ENCODE results near the gene BRD3.

Gene BRD3

DNA sequence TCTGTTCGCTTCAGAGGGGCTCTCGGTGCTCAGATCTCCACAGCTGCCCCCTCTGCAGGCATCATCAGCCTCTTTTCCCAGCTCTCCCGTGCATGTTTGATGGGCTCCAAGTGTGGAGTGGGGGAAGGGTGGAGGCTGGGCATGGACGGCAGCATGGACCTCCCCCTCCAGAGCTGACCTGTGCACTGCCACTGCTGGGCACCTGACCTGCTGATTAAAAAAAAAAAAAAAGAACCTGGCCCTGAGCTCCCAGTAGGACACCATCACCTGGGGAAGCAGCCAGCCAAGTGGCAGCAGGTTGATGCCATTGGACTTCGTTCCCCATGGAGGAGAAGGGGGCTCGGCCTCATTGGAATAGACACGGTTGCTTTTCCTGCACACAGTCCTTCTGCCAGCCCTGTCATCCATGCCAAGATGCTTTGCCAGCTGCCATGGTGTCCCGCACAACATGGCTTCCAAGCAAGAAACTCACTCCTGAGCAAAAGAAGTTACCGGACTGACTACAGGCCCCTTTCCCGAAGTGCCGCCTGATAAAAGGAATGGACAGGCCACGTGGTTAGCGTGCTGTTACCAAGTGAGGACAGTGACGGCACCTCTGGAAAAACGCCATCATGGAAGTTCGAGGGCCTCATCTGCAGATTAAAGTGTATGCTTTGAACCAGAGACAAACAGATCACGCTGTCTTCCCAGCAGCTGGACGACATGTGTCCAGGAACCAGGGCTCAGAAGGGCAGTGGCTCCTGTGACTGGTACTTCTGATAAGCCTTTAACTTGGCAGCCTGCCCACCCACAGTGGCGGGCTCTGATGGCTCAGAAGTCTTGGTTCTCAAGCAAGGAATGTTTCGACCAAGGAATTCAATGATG lies 57.3 kb downstream of the BRD3 start:
- DNase-seq: no peak

DNA sequence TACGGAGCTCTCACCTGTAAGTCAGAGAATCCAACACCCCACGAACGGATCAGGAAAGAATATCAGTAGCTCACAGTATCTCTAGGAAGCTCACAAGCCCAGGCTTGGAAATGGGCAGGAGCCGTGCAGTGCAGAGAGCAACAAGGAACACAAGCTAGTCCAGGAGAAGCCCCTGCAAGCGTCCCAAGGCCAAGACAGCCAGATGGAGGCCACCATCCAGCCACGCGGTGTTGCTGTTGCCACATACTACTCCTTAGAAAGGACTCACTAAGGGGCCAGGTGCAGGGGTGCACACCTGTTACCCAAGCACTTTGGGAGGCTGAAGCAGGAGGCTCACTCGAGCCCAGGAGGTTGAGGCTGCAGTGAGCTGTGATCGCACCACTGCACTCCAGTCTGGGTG lies 60.3 kb downstream of the BRD3 start:
- DNase-seq: no peak

DNA sequence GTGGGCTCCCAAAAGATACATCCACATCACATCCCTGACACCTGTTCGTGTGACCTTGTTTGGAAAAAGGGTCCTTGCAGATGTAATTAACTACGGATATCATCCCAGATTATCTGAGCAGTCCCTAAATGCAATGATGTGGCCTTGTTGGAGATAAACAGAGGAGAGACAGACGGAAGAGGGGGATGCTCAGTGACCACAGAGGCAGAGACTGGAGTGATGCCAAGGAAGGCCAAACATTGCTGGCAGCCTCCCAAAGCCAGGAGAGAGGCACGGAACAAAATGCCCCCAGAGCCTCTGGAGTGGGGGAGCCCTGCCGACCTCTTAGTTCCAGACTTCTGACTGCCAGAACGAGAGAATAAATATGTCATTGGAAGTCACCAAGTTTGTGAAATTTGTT lies 60.7 kb downstream of the BRD3 start:
- DNase-seq: no peak

DNA sequence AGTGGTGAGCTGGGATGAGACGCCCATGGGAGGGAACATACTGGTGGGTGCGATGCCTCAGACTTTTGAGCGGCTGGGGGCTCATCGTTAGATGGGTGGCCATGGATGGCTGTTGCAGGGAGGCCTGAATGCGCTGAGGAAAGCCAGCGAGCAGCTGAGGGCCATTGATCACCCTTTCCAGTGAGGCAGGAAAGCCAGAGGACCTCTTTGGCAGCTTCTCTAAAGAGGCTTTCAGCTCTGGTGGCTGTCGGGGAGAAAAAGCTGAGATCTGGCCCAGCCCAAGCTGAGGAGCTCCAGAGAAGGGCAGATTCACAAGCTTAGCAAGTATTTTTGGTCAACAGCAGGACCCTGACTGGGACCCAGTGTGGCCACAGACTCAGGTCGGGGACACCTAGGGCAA lies 62.4 kb downstream of the BRD3 start:
- DNase-seq: no peak

DNA sequence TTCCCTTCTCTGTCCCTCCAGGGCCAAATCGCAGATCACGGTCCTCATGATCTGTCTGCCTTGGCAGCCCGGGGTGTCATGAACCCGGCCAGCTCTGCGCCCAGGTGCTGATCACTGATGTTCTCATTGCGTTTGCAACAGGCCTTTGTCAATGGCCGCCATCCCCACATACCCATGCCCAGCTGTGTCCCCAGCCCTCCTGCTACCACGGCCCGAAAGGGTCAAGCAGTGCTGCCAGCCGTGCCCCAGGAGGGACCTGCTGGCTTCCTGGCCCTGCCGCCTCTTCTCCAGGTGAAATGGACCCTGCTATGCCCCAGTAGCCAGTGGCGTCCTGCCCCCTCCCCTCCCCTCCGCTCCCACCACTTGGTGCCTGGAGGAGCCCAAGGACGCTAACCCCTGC lies 62.9 kb downstream of the BRD3 start:
- DNase-seq: no peak

DNA sequence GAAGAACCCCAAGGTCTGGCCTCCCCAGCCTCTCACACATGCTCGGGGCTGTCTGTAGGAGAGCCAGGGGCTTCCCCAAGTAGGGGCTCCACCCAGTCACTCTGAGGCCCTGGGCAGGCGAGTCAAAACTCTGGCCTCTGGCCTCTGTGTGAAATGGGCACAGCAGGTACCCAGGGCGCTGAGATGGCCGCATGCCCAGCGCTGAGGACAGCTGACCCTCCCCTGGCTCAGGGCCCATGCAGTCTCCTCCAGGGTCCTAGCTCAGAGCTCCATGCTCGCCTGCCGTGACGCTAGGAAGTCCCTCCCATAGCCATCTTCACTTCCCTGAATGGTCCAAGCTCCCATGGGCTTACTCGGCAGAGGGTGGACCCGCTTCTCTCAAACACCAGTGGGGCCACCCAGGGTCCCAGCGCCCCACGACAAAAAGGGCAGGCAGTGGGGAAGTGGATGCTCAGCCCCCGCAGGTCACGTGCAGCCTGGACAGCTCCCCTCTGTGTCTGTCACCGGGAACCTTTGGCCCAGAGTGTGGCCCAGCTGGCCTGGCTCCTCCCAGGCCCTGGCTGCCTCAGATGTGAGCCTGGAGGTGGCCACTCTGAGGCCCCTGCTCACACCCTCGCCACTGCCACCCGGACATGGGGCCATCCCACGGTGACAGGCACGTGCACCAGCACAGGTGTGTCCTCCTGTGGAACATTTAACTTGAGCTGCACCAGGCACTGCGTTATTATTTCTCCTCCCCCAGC lies 63.5 kb downstream of the BRD3 start:
- DNase-seq: no peak

DNA sequence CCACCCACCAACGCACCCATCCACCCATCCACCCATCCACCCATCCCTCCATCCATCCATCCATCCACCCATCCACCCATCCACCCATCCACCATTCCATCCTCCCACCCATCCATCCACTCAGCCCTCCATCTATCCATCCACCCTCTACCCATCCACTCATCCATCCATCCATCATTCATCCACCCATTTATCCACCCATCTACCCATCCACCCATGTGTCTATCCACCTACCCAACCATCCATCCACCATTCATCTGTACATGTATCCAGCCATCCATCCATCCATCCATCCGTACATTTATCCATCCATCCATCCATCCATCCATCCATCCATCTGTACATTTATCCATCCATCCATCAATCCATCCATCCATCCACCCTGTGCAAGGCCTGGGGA lies 64.6 kb downstream of the BRD3 start:
- DNase-seq: no peak

DNA sequence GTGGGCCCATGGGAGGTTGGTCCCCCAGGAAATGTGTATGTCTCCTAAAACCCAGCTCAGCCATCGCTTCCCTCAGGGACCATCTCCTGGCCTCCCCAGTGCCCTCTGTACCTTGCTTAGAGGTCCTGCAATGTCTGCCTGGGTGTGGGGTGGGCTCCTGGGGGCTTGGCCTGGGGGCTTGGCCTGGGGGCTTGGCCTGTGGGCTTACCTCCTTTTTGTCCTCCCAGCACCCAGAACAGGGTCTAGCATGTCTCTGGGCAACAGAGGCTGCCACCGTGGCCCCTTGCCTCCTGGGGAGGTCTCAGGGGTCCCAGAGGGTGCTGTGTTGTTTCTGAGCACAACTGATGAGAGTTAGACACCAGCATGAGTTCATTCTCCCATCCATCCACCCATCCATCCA lies 65.0 kb downstream of the BRD3 start:
- no peak for DNase-seq

DNA sequence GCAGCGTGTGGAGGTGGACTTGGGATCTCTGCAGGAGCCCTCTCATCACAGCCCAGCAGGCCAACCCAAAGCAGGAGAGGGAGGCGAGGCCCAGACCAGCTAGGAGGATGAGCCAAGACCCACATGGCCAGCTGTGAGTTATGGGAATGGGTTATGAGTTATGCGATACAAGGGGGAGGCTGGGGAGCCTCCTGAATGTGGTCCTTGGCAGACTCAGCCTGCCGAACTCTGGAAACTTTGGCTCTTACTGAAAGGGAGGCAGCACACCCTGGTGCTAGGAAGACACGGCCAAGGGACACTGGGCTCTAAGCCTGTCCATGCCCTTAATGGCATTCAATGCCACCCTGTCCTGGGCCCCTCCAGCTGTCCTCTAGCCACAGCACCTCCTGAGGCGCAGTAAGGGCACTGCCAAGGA lies 68.0 kb downstream of the BRD3 start:
- DNase-seq: no peak

DNA sequence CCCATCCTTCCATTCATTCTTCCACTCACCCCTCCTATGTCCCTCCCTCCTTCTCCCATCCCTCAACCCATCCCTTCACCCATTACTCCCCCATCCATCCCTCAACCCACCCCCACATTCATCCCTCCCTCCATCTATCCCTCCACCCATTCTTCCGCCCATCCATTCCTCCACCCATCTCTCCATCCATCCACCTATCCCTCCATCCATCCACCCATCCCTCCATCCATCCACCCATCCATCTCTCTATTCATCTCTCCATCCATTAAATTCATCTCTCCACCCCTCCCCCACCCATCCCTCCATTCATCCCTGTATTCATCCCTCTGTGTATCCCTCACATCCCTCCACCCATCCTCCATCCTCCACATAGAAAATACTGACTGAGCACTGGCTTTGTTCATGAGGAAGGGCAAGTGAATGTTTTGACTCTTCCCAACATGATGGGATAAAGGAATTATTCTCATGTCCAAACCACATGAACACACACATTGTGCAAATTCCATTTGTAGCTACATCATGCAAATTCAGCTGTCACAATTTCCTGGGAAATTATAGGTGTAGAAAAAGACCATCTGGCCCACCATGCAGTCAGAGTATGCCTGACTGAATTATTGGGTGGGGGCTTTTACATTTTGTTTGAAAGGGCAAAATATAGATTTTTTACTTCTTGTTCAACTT lies 68.8 kb downstream of the BRD3 start:
- DNase-seq: no peak

DNA sequence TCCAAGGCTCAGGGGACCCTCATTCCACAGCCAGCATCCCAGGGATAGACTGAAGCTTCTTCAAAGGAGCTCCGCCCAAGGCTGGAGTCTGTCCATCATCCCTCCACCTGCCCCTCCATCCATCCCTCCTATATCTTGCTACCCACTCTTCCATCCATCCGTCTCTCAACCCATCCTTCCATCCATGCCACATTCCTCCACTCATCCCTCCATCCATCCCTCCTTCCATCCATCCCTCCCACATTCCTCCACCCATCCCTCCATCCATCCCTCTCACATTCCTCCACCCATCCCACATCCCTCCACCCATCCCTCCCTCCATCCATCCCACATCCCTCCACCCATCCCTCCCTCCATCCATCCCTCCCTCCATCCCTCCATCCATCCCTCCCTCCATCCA lies 70.2 kb downstream of the BRD3 start:
- DNase-seq: no peak

DNA sequence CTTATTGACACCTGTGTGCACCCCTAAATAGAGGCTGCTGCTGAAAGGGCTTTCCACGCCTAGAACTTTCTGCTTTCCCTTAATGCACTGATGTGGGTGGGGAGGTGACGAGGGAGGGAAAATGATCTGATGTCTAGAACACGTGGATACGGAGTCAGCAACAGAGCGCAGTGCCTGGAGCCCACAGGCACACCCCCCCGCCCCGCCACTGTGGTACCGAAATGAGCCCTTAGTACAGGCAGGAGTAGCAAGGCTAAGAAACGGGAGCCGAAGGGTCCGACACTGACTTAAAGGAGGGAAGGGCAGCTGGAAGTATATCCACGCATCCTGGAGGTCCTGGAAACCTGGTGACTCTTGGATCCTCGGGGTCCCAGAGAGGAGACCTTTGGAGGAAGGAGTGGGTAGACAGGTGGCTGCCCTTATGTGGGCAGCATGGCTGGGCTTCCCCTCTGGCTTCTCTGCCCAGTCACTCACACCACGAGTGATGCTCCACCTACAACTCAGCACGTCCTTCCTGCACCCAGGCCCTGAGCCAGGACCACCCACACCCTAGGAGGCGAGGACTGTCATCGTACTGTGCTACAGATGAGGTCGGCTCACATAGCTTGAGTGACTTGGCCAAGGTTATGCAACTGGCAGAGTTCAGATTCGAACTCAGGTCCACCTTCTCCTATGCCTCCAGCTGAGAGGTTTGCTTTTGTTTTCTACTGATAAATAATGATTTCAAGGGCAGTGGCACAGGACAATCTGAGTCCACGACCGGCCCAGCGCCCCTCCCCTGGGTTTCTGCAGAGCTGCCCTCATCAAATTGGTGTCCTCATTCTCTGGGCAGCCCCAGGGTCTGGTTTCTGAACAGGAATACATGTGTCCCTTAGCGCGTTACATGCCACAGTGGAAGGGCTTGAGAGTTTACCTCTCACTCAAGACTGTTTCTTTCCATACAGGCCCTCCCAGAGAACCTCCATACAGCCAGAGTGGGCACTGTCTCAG lies 71.0 kb downstream of the BRD3 start:
- DNase-seq: no peak

DNA sequence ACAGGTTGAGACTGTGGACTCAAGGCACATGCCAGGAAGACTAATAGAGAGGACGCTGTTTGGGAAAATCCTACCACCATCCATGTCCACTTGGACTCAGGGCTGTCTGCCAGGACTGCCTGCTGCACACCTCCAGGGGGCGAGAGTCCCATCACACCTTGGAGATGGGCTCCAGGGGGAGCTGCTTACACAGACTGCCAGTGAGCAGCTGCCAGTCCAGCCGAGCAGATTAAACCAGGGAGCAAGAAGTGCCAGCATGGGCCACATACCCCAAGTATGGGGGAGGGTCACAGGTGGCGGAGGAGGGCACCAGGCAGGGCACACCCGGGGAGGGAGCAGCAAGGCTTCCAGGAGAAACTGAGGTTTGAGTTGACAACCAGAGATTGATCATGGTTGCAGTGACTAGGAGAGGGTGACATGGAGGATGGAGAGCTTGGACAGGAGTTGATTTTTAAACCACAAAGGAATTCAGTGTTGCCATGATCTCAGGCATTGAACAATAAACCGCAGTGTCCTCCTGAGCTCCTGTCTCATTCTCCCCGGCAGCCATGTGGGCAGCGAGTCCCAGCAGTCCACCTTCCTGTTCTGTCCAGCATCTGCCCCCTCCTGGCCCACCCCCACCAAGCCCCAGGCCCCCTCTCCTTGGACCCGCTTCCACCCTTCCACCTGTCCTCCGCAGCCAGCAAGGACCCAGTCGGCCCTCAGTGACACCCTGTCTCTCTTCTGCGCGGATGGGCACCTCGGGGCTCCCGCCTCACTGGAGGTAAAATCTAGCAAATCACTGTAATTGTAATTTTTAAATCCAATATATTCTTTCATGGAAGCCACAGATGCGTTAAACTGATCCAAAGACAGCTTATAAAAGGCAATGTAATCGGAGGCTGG lies 72.6 kb downstream of the BRD3 start:
- DNase-seq: peak; percentile 48

DNA sequence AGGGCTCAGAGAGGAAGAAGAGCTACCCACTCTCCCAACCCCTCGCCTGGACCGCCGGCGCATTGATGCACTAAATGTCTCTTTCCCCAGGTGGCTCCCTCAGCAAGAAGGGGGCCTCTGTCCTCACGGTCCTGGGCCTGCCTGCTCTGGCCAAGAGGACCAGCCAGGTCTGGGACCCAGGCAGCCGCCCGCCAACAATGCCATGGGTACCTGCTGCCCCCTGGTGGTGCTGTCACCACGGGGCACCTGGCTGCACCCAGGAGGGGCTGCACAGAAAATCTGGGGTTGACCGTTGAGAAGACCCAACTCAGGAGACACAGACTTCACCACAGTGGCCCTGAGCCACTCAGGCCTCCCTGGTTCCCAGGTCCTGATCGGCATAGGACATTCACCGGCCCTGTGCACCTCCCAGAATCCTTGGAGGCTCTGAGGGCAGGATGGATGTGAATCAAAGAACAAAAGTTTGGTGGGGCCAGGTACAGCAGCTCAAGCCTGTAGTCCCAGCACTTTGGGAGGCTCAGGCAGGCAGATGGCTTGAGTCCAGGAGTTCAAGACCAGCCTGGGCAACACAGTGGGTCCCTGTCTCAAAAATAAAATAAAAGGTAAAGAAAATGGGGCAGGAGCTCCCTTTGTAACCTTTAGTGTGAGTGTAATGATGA lies 73.3 kb downstream of the BRD3 start:
- DNase-seq: peak; percentile 60

DNA sequence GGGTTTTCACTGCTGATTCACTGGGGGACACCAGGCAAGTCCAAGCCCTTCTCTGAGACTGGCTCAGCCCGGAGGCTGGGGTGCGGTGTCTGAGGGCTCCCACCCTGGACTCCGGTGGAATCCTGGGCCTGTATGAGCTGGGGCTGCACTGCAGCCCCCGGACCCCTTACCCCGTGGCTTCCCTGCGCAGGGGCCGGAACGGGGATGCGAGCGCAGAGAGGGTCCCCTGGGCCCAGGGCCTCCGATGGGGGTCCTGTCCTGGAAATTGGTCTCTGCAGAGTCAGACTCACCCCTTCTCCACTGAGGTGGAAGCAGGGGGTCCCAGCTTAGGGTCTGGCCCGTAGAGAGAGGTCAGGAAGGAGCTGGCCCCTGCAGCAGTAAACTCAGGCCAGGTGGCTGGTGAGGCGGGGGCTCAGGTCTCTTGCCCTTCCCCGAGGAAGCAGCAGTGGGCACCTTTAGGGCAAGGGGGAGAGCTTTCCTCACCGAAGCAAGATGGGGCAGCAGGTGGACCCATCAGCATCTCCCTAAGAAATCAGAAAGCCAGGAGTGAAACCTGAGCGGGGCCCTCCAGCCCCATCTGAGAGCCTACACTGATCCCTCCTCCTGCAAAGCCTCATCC lies 74.1 kb downstream of the BRD3 start:
- no peak for DNase-seq

DNA sequence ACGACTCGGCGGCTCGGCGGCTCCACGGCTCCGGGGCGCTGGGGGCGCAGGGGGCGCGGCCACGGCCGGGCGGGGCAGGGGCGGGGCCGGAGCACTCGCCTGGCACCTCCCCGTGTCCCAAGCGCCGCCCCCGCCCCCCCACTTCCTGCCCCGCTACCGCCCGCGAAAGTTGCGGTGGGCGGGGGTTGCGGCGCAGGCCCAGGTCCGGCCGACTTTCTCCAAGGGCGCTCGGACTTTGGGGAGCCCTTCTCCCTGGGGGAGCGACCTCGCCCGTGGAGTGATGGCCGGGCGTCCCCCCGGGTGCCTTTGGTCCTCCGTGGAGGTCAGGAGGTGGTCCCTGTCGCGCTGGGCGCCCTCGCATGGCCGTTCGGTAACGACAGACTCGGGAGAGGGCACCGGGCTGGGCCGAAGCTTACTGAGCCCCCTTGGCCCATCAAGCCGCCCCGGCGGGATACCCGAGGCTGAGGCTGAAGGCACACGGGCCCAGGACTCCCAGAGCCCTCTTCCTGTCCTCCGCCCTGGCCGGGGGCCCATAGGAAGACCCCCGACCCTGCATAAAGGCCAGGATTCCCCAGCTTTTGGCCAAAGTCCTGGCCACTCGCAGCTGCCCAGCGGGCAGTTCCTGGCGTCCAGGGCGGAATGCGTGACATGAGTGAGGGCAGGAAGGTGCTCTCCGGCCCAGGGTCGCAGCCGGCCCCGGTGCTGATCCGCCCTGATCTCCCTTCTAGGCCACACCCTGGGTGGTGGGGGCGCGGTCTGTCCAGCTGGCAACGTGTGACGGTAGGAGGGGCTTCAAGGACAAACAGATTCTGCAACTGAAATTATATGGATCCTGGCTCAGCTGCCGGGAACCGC lies 74.8 kb downstream of the BRD3 start:
- DNase-seq: peak; percentile 84

DNA sequence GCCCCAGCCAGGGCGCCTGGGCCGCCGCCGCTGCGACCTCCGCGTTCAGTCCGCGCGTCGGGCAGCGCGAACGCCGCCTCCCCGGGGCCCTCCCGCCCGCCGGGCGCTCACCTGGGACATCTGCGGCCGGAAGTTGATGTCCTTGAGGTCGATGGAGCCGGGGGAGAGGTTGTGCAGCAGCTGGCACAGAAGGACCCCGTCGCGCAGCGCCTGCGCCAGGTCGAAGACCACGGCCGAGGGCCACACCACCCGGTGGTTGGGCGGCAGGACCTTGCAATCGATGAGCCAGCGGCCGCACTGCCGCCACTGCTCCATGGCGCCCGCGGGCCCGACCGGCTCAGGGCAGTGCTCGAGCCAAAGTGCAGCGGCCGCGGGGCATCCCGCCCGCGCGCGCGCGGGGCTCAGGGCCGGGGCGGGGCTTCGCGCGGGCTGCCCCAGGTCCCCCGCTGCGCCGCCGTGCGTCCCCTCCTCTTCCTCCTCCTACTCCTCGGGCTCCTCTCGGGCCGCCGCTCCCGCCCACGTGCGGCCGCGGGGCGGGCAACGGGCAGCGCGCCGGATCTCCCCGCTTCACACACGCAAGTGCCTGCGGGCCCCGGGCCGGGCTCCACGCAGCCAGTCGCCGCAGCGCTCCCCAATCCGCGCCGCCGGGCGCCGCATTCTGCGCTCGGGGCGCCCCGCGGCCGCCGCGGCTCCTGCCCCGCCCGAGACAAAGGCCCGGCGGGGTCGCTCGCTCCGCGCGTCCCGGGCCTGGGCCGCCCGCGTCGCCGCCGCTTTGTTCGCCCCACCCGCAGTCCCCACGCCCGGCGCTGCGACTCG lies 75.7 kb downstream of the BRD3 start, which contains the start of gene VAV2:
Gene VAV2 (minus strand): TSS at position 361 of the 816 bp plus-strand sequence. CDS start 46 bp downstream, at position 315.
- peak; percentile 79 for DNase-seq

DNA sequence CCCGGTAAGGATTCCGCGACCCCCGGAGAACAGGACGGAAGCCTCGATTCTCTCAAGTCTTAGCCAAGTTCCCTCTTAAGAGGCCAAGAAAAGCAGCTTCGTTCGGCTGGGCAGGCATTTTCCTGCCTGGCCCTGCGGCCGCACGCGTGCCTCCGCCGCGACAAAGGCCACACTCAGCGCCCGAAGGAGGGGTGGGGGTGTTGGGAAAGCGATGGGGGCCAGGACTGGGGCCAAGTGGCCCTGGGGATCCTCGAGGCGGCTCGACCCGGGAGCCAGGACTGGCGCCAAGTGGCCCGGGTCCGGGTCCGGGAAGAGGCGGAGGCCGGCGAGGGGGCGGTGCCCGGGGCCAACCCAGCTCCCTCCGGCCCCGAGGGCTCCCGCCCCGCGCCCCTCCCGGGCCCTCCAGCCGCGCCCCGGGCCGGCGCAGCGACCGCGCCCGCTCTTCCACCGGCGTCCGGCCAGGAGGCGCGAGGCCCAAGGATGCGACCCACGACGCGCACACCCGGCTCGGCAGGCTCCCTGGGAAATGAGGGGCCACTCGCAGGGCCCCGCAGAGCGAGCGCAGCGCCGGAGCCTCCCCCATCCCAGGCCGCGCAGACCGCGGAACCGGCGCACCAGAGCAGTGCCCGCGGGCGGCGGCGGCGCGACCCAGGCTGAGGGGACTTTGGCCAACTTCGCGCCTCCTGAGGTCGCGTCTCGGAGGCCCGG lies 76.5 kb downstream of the BRD3 start:
- DNase-seq: no peak
